Trophoblast cell (in vitro differentiated cells and primary cell): ENCODE results near the gene TDRD3.
A peak's percentile ranks its signal among the peaks of the same experiment; 100 is the strongest.

Experiments used
- DNase-seq, 2 donors: peaks; one replicate each; pipeline ENCODE4 v3.0.0-alpha.2; 2016
- H2AFZ ChIP-seq: 2 replicates; pipeline ENCODE4 v1.6.1; 2013; ENCODE audit warnings: low read length, moderate library complexity, mild to moderate bottlenecking; ENCODE audit not compliant: insufficient read depth, poor library complexity
- H2AK5ac ChIP-seq: 2 replicates; pipeline ENCODE4 v1.6.1; 2013; ENCODE audit warnings: mild to moderate bottlenecking, low read length
- H2BK120ac ChIP-seq: 2 replicates; pipeline ENCODE4 v1.6.1; 2013; ENCODE audit warnings: low read length, mild to moderate bottlenecking, moderate library complexity; ENCODE audit not compliant: insufficient read depth, poor library complexity
- H2BK12ac ChIP-seq: 2 replicates; pipeline ENCODE4 v1.6.1; 2013; ENCODE audit warnings: mild to moderate bottlenecking, low read length, moderate library complexity
- H2BK5ac ChIP-seq: 2 replicates; pipeline ENCODE4 v1.6.1; 2013; ENCODE audit warnings: low read length, low read depth, moderate library complexity, mild to moderate bottlenecking; ENCODE audit not compliant: poor library complexity
- H3K14ac ChIP-seq: 2 replicates; pipeline ENCODE4 v1.6.1; 2013; ENCODE audit warnings: mild to moderate bottlenecking, low read length
- H3K18ac ChIP-seq: 2 replicates; pipeline ENCODE4 v1.6.1; 2013; ENCODE audit warnings: mild to moderate bottlenecking, low read length
- H3K23ac ChIP-seq: 2 replicates; pipeline ENCODE4 v1.6.1; 2013; ENCODE audit warnings: low read length
- H3K27ac ChIP-seq: 2 replicates; pipeline ENCODE4 v1.5.1; 2013; ENCODE audit warnings: low read depth, mild to moderate bottlenecking, inconsistent platforms, low read length, moderate library complexity
- H3K27me3 ChIP-seq: 2 replicates; pipeline ENCODE4 v1.6.1; 2013; ENCODE audit warnings: inconsistent platforms, mild to moderate bottlenecking, low read length, moderate library complexity; ENCODE audit not compliant: insufficient read depth
- H3K36me3 ChIP-seq, 2 experiments: 1 replicate in 1 of 2; 2 replicates in 1 of 2; pipeline ENCODE4 v1.6.1; 2013; ENCODE audit warnings: low read length in 2 of 2, mild to moderate bottlenecking in 2 of 2, moderate library complexity in 1 of 2; ENCODE audit not compliant: insufficient read depth in 2 of 2, control insufficient read depth in 1 of 2
- H3K4ac ChIP-seq: 2 replicates; pipeline ENCODE4 v1.6.1; 2013; ENCODE audit warnings: low read depth, mild to moderate bottlenecking, low read length, moderate library complexity
- H3K4me1 ChIP-seq, 2 experiments: 1 replicate in 1 of 2; 2 replicates in 1 of 2; pipeline ENCODE4 v1.6.1; 2013; ENCODE audit warnings: low read length in 2 of 2, mild to moderate bottlenecking in 2 of 2, moderate library complexity in 1 of 2; ENCODE audit not compliant: insufficient read depth in 2 of 2, control insufficient read depth in 1 of 2
- H3K4me2 ChIP-seq: 2 replicates; pipeline ENCODE4 v1.6.1; 2013; ENCODE audit warnings: inconsistent platforms, mild to moderate bottlenecking, low read length, moderate library complexity
- H3K4me3 ChIP-seq: 2 replicates; pipeline ENCODE4 v1.5.1; 2013; ENCODE audit warnings: mild to moderate bottlenecking, low read depth, low read length, inconsistent platforms
- H3K79me1 ChIP-seq: one replicate; pipeline ENCODE4 v1.6.1; 2013; ENCODE audit warnings: low read length
- H3K79me2 ChIP-seq: 2 replicates; pipeline ENCODE4 v1.6.1; 2013; ENCODE audit warnings: low read length, mild to moderate bottlenecking; ENCODE audit not compliant: control insufficient read depth, insufficient read depth, poor library complexity
- H3K9ac ChIP-seq: 2 replicates; pipeline ENCODE4 v1.6.1; 2013; ENCODE audit warnings: mild to moderate bottlenecking, low read length
- H3K9me3 ChIP-seq: 2 replicates; pipeline ENCODE4 v1.6.1; 2013; ENCODE audit warnings: low read depth, mild to moderate bottlenecking, control low read depth, inconsistent platforms, low read length; ENCODE audit not compliant: insufficient read depth
- H4K12ac ChIP-seq: 2 replicates; pipeline ENCODE4 v1.6.1; 2013; ENCODE audit warnings: low read depth, mild to moderate bottlenecking, low read length, moderate library complexity
- H4K8ac ChIP-seq: 2 replicates; pipeline ENCODE4 v1.6.1; 2013; ENCODE audit warnings: low read depth, mild to moderate bottlenecking, low read length, moderate library complexity
- H4K91ac ChIP-seq: one replicate; pipeline ENCODE4 v1.6.1; 2013; ENCODE audit warnings: low read depth, mild to moderate bottlenecking, low read length, moderate library complexity
- WGBS: extraction: QIAGEN DNeasy Blood & Tissue Kit; methylation state at CpG from one replicate; pipeline ENCODE4 v1.1.7; 2013; ENCODE audit warnings: missing lambda C conversion rate; ENCODE audit not compliant: insufficient read length, insufficient coverage; ENCODE audit errors: extremely low coverage; 5-methylcytosine and 5-hydroxymethylcytosine counted together

TDRD3 gene

DNA sequence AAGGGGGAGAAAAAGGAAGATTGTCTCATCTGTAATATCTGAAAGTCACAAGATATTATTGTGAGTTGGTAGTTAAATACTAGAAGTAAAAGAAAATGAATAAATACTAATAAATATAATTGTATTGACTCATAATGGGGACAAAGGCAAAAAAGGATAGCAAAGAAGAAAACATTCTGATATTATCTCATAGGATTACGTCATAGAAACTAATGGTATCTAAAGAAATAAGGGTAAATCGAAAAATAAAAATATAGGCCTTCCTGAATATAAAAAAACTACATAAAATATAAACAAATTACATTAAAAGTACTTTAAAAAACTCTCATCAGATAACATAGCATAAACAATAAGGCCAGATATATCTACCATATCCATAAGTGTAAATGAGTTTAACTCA is 38.6 kb upstream of the TDRD3 start:
- Histone ChIP-seq H3K4me1 (no peaks in the 10 kb centered on the region), H2BK12ac (no peak overlapping the region), H3K79me2 (no peaks in the 10 kb centered on the region), H3K14ac (no peak overlapping the region), H3K9me3 (no peaks in the 10 kb centered on the region), H2BK120ac (no peak overlapping the region), H2AFZ (no peak overlapping the region), H3K27ac (no peak overlapping the region), H2BK5ac (no peak overlapping the region), H3K79me1 (no peaks in the 10 kb centered on the region), H3K4me3 (no peak overlapping the region), H3K4ac (no peak overlapping the region), H3K27me3 (no peaks in the 10 kb centered on the region), H3K9ac (no peak overlapping the region), H4K8ac (no peak overlapping the region), H3K23ac (no peak overlapping the region), H3K36me3 (no peaks in the 10 kb centered on the region), H3K18ac (no peak overlapping the region), H3K4me2 (no peak overlapping the region), H4K91ac (no peak overlapping the region), H4K12ac (no peak overlapping the region), H2AK5ac (no peak overlapping the region)
- no CpG with 5 or more reads among the region's 2 CpGs for WGBS
- DNase-seq = no peak

- WGBS = no CpG with 5 or more reads among the region's 2 CpGs
These were observed 33.7 kb upstream of the TDRD3 start for GRCh38 chr13:60363288-60363687.

DNA sequence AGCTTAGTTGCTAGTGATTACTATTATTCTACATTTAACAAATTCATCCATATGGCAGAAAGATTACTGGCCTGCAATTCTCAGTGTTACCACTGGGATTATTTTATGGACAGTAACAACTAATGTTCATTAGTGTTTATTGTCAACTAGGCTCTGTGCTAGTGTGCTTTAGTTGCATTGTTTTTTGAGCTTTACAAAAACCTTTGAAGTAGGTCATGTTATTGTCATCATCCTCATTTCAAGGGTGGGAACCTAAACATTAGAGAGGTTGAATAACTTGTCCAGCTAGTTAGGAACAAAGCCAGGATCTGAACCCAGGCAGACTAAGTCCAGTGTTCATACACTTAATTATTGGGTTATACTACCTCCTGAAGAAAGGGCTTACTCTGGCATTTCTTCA is 27.8 kb upstream of the TDRD3 start:
- no peak overlapping the region for H3K9ac ChIP-seq
- H3K79me2 ChIP-seq = no peaks in the 10 kb centered on the region
- peak in 1 of 2 donors; percentile 29 for DNase-seq
- H3K9me3 ChIP-seq = no peaks in the 10 kb centered on the region
- no peaks in the 10 kb centered on the region for H3K36me3 ChIP-seq
- no peak overlapping the region for H4K12ac ChIP-seq
- no peak overlapping the region for H2BK5ac ChIP-seq
- no peak overlapping the region for H2AFZ ChIP-seq
- no peak overlapping the region for H3K4me3 ChIP-seq
- H3K4me2 ChIP-seq = no peak overlapping the region
- no peaks in the 10 kb centered on the region for H3K4me1 ChIP-seq
- H3K79me1 ChIP-seq = no peaks in the 10 kb centered on the region
- no peak overlapping the region for H2BK120ac ChIP-seq
- H3K14ac ChIP-seq = no peak overlapping the region
- H3K27me3 ChIP-seq = no peaks in the 10 kb centered on the region
- H2AK5ac ChIP-seq = no peak overlapping the region
- H4K91ac ChIP-seq = no peak overlapping the region
- H3K18ac ChIP-seq = no peak overlapping the region
- H3K4ac ChIP-seq = no peak overlapping the region
- no peak overlapping the region for H2BK12ac ChIP-seq
- no peak overlapping the region for H3K27ac ChIP-seq
- no peak overlapping the region for H4K8ac ChIP-seq
- no peak overlapping the region for H3K23ac ChIP-seq

More at GRCh38 chr13:60363288-60363687, 33.7 kb upstream of the TDRD3 start:
- Histone ChIP-seq H3K9me3 (no peaks in the 10 kb centered on the region), H4K8ac (no peak overlapping the region), H3K14ac (no peak overlapping the region), H3K36me3 (no peaks in the 10 kb centered on the region), H3K27me3 (no peaks in the 10 kb centered on the region), H2AK5ac (no peak overlapping the region), H3K79me2 (no peaks in the 10 kb centered on the region), H4K12ac (no peak overlapping the region), H2BK12ac (no peak overlapping the region), H4K91ac (no peak overlapping the region), H3K27ac (no peak overlapping the region), H3K4ac (no peak overlapping the region), H2BK5ac (no peak overlapping the region), H3K4me3 (no peak overlapping the region), H2BK120ac (no peak overlapping the region), H3K9ac (no peak overlapping the region), H2AFZ (no peak overlapping the region), H3K4me1 (no peaks in the 10 kb centered on the region), H3K4me2 (no peak overlapping the region), H3K18ac (no peak overlapping the region), H3K23ac (no peak overlapping the region), H3K79me1 (no peaks in the 10 kb centered on the region)
- no peak for DNase-seq

- H3K4me3 ChIP-seq = no peak overlapping the region
- no peak overlapping the region for H2BK12ac ChIP-seq
- no peaks in the 10 kb centered on the region for H3K4me1 ChIP-seq
- no peak overlapping the region for H3K14ac ChIP-seq
- no peak overlapping the region for H2BK5ac ChIP-seq
- H4K8ac ChIP-seq = no peak overlapping the region
- no peak overlapping the region for H2AK5ac ChIP-seq
- no peak overlapping the region for H3K27ac ChIP-seq
- no peak for DNase-seq
- H3K27me3 ChIP-seq = no peaks in the 10 kb centered on the region
- no peak overlapping the region for H3K4me2 ChIP-seq
- H3K18ac ChIP-seq = no peak overlapping the region
- no peak overlapping the region for H3K9ac ChIP-seq
- no peak overlapping the region for H4K91ac ChIP-seq
- H3K79me1 ChIP-seq = no peaks in the 10 kb centered on the region
- H2BK120ac ChIP-seq = no peak overlapping the region
- no peak overlapping the region for H4K12ac ChIP-seq
- no peak overlapping the region for H3K23ac ChIP-seq
- H3K36me3 ChIP-seq = no peaks in the 10 kb centered on the region
- no peak overlapping the region for H2AFZ ChIP-seq
- H3K4ac ChIP-seq = no peak overlapping the region
- WGBS = no CpG with 5 or more reads among the region's 7 CpGs
- H3K79me2 ChIP-seq = no peaks in the 10 kb centered on the region
- no peaks in the 10 kb centered on the region for H3K9me3 ChIP-seq
These were observed 26.7 kb upstream of the TDRD3 start for GRCh38 chr13:60370343-60370742.
